BJ (cell line): Measurements from ENCODE around the gene PRSS56. TPM values are rescaled to one million over a fixed set of nuclear protein-coding genes. Genes with fewer than 3 reads are reported as not detected.

ENCODE experiments used
- CTCF ChIA-PET: fragments of 350-600 bp; formaldehyde crosslinking; extraction: SDS; loops from one replicate; lab custom pipeline; 2021; ENCODE audit warnings: antibody characterized with exemption, inconsistent platforms; lab: Yijun Ruan, JAX
- POLR2A ChIA-PET: fragments of 300-600 bp; sonication (Branson Sonifier 250); formaldehyde crosslinking; extraction: SDS; loops from one replicate; lab custom pipeline; 2021; ENCODE audit warnings: antibody characterized with exemption; lab: Charles Lee
- DNase-seq: peaks from one replicate; pipeline ENCODE4 v3.0.0-alpha.2; 2011; ENCODE audit warnings: low read depth
- H3K27me3 ChIP-seq: 2 replicates; pipeline ENCODE4 v1.6.0; 2011; ENCODE audit warnings: low read length; ENCODE audit not compliant: control insufficient read depth, insufficient read depth
- H3K36me3 ChIP-seq: 2 replicates; pipeline ENCODE4 v1.5.1; 2011; ENCODE audit warnings: low read length; ENCODE audit not compliant: control insufficient read depth, insufficient read depth
- H3K4me3 ChIP-seq: 2 replicates; pipeline ENCODE4 v1.5.1; 2011; ENCODE audit warnings: low read depth, mild to moderate bottlenecking, control low read depth, low read length
- CTCF ChIP-seq: IDR thresholded peaks from 2 replicates; pipeline ENCODE4 v1.5.1; 2011; ENCODE audit warnings: low read depth, mild to moderate bottlenecking, control low read depth, inconsistent platforms, low read length, moderate library complexity; ENCODE audit not compliant: insufficient read depth
- polyA plus RNA-seq: library from polyadenylated mRNA; depleted of rRNA; stranded (reverse); fragments of >200 nt; gene quantifications from 2 replicates; pipeline ENCODE4 v1.2.3, GENCODE V29; 2011

Gene PRSS56
- polyA plus RNA-seq, 1 experiment, result not detected

GRCh38 chr2:232490221-232491138, 29.7 kb upstream of the PRSS56 start:
- no peak overlapping the region for H3K4me3 ChIP-seq
- DNase-seq, result no peak
- no peak for TF ChIP-seq CTCF
- no peaks in the 10 kb centered on the region for H3K36me3 ChIP-seq
- POLR2A ChIA-PET, result no interaction called here
- CTCF ChIA-PET, result interaction anchor here (0.6 to 0.8 kb wide), 2 partner anchors 17 to 32 kb away, joined by 3 read pairs; no protein-coding TSS in a partner anchor
- H3K27me3 ChIP-seq, result peaks cover 21% of the 10 kb centered on the region

GRCh38 chr2:232491139-232491780, 28.9 kb upstream of the PRSS56 start:
- no peaks in the 10 kb centered on the region for H3K36me3 ChIP-seq
- POLR2A ChIA-PET, result no interaction called here
- H3K4me3 ChIP-seq, result no peak overlapping the region
- CTCF ChIA-PET, result interaction anchor here (0.6 kb wide), 1 partner anchor 31 kb away, joined by 3 read pairs; no protein-coding TSS in a partner anchor
- H3K27me3 ChIP-seq, result peaks cover 19% of the 10 kb centered on the region
- DNase-seq, result no peak
- no peak for TF ChIP-seq CTCF

- POLR2A ChIA-PET, result no interaction called here
- CTCF ChIA-PET, result no interaction called here
- Histone ChIP-seq H3K36me3 (no peaks in the 10 kb centered on the region), H3K4me3 (no peak overlapping the region), H3K27me3 (peaks cover 13% of the 10 kb centered on the region)
- DNase-seq, result no peak
- TF ChIP-seq CTCF, result no peak
Observed at GRCh38 chr2:232492236-232492848, 27.8 kb upstream of the PRSS56 start.

GRCh38 chr2:232492963-232493700, 27.1 kb upstream of the PRSS56 start:
- DNase-seq, result no peak
- TF ChIP-seq CTCF, result no peak
- ChIA-PET POLR2A (no interaction called here), CTCF (no interaction called here)
- no peaks in the 10 kb centered on the region for H3K36me3 ChIP-seq
- H3K4me3 ChIP-seq, result no peak overlapping the region
- peaks cover 11% of the 10 kb centered on the region for H3K27me3 ChIP-seq
